GM23338 (cell line): ENCODE measurements around the gene S100A16. TPM values are rescaled to one million over a fixed set of nuclear protein-coding genes. Genes with fewer than 3 reads are reported as not detected.

ENCODE experiments used
- ATAC-seq: fragments of 200-7000 bp; cut with Tn5 transposase; 3 replicates; pipeline ENCODE4 v1.9.1; 2020
- DNase-seq: peaks from one replicate; pipeline ENCODE4 v3.0.0-alpha.2; 2015; ENCODE audit warnings: low spot score
- H2AFZ ChIP-seq: fragments of 200-600 bp; sonication (generic); 2 replicates; pipeline ENCODE4 v1.8.0; 2016; ENCODE audit warnings: antibody characterized with exemption, mild to moderate bottlenecking, moderate library complexity
- H3F3A ChIP-seq: fragments of 200-600 bp; sonication (generic); replicated peaks from 2 replicates; pipeline ENCODE4 v1.8.0; 2017; ENCODE audit warnings: antibody characterized with exemption, mixed run types, low read depth
- H3K27ac ChIP-seq: fragments of 200-600 bp; sonication (generic); 2 replicates; pipeline ENCODE4 v1.6.1; 2016; ENCODE audit warnings: low read depth
- H3K27me3 ChIP-seq: fragments of 200-600 bp; sonication (generic); 2 replicates; pipeline ENCODE4 v1.8.0; 2016; ENCODE audit warnings: mild to moderate bottlenecking, mixed run types, moderate library complexity; ENCODE audit not compliant: insufficient read depth
- H3K36me3 ChIP-seq: fragments of 200-600 bp; sonication (generic); 2 replicates; pipeline ENCODE4 v1.8.0; 2016; ENCODE audit warnings: mild to moderate bottlenecking; ENCODE audit not compliant: insufficient read depth
- H3K4me1 ChIP-seq: fragments of 200-600 bp; sonication (generic); 2 replicates; pipeline ENCODE4 v1.8.0; 2016; ENCODE audit warnings: mild to moderate bottlenecking, moderate library complexity; ENCODE audit not compliant: insufficient read depth
- H3K4me2 ChIP-seq: fragments of 200-600 bp; sonication (generic); 2 replicates; pipeline ENCODE4 v1.7.1; 2017; ENCODE audit warnings: mixed run types
- H3K4me3 ChIP-seq: fragments of 200-600 bp; sonication (generic); 2 replicates; pipeline ENCODE4 v1.6.1; 2016; ENCODE audit warnings: mixed run types
- H3K79me2 ChIP-seq: fragments of 200-600 bp; sonication (generic); replicated peaks from 2 replicates; pipeline ENCODE4 v1.8.0; 2017; ENCODE audit warnings: mild to moderate bottlenecking; ENCODE audit not compliant: insufficient read depth
- H3K9me2 ChIP-seq: fragments of 200-600 bp; sonication (generic); 2 replicates; pipeline ENCODE4 v1.8.0; 2017; ENCODE audit not compliant: insufficient read depth
- H4K20me1 ChIP-seq: fragments of 200-600 bp; sonication (generic); replicated peaks from 2 replicates; pipeline ENCODE4 v1.8.0; 2017; ENCODE audit warnings: mild to moderate bottlenecking; ENCODE audit not compliant: insufficient read depth
- H3K27ac Mint-ChIP-seq: 2 replicates; pipeline ENCODE4 v1.8.0; 2020; ENCODE audit warnings: inconsistent platforms, mild to moderate bottlenecking, moderate library complexity, mixed read lengths
- H3K27me3 Mint-ChIP-seq: 3 replicates; pipeline ENCODE4 v1.8.0; 2022; ENCODE audit warnings: low read depth, mild to moderate bottlenecking, moderate library complexity, mixed read lengths, inconsistent platforms; ENCODE audit not compliant: insufficient read depth, poor library complexity
- H3K36me3 Mint-ChIP-seq: 3 replicates; pipeline ENCODE4 v1.8.0; 2021; ENCODE audit warnings: low read depth, mild to moderate bottlenecking, inconsistent platforms, moderate library complexity, mixed read lengths
- H3K4me1 Mint-ChIP-seq: 3 replicates; pipeline ENCODE4 v1.8.0; 2020; ENCODE audit warnings: mild to moderate bottlenecking, inconsistent platforms, mixed read lengths
- H3K4me3 Mint-ChIP-seq: 3 replicates; pipeline ENCODE4 v1.8.0; 2021; ENCODE audit warnings: moderate library complexity, mild to moderate bottlenecking, inconsistent platforms, mixed read lengths
- H3K9me3 Mint-ChIP-seq: 3 replicates; pipeline ENCODE4 v1.8.0; 2020; ENCODE audit warnings: moderate library complexity, mild to moderate bottlenecking, inconsistent platforms, mixed read lengths
- CREB1 ChIP-seq: fragments of 250-450 bp; sonication (Bioruptor Pico); IDR thresholded peaks from 2 replicates; pipeline ENCODE4 v1.5.0; 2020; ENCODE audit warnings: low read depth, mild to moderate bottlenecking, moderate library complexity
- EZH2phosphoT487 ChIP-seq: fragments of 200-600 bp; sonication (generic); IDR thresholded peaks from one replicate; pipeline ENCODE4 v1.8.1; 2018; ENCODE audit warnings: antibody characterized with exemption; ENCODE audit not compliant: unreplicated experiment
- JUNB ChIP-seq: IDR thresholded peaks from one replicate; pipeline ENCODE4 v1.6.1; 2016; ENCODE audit warnings: antibody characterized with exemption; ENCODE audit not compliant: unreplicated experiment
- ZNF114 ChIP-seq: fragments of 250-450 bp; sonication (Bioruptor Pico); IDR thresholded peaks from 2 replicates; pipeline ENCODE4 v1.5.0; 2020; ENCODE audit warnings: mild to moderate bottlenecking, moderate library complexity
- polyA plus RNA-seq: library from polyadenylated mRNA; unstranded; fragments of >200 nt; fragmentation: Nextera tagmentation; extraction: Ambion mirVana; gene quantifications from 2 replicates; pipeline ENCODE4 v1.2.1, GENCODE V29; 2016
- total RNA-seq: library from RNA; depleted of rRNA; stranded (reverse); fragments of >200 nt; shearing (Covaris generic); gene quantifications from 2 replicates; pipeline ENCODE4 v1.2.3, GENCODE V29; 2014
- TF ChIP-seq, protein P1 (sequence below): IDR thresholded peaks from one replicate; pipeline ENCODE4 v1.6.1; 2018; ENCODE audit warnings: antibody characterized with exemption; ENCODE audit not compliant: unreplicated experiment
- TF ChIP-seq, protein P2 (sequence below): fragments of 250-450 bp; sonication (Bioruptor Pico); IDR thresholded peaks from 2 replicates; pipeline ENCODE4 v1.5.0; 2020; ENCODE audit warnings: mild to moderate bottlenecking, moderate library complexity

Gene S100A16
- total and polyA plus RNA-seq, 2 experiments from 2014 or later = 13.0 to 20.4 TPM

GRCh38 chr1:153623101-153623500 is 10.2 kb upstream of the S100A16 start:
- peak; percentile 15 for ATAC-seq
- Histone ChIP-seq H3K36me3 (no peaks in the 10 kb centered on the region), H3K4me1 (peaks cover 17% of the 10 kb centered on the region)

More at GRCh38 chr1:153623101-153623500, 10.2 kb upstream of the S100A16 start:
- 0 out of 2 replicates have a peak, but pooled peaks cover 3% of the 10 kb centered on the region for H3K9me2 ChIP-seq
- peaks cover 38% of the 10 kb centered on the region for H3K4me1 Mint-ChIP-seq
- peaks cover 12% of the 10 kb centered on the region for H3K27me3 Mint-ChIP-seq
- peaks cover 36% of the 10 kb centered on the region for H3K36me3 Mint-ChIP-seq
- H3K27ac ChIP-seq = peak overlapping the region; percentile 47
- no peak overlapping the region for H3K4me3 ChIP-seq
- 0 out of 2 replicates have a peak, but pooled peaks cover 2% of the 10 kb centered on the region for H3F3A ChIP-seq
- no peak overlapping the region for H2AFZ ChIP-seq
- 0 out of 2 replicates have a peak, but pooled peaks have one; percentile 17 for TF ChIP-seq CREB1
- no peak for TF ChIP-seq ZNF114
- no peak for TF ChIP-seq EZH2phosphoT487
- TF ChIP-seq JUNB = no peak
- TF ChIP-seq, protein P1, sequence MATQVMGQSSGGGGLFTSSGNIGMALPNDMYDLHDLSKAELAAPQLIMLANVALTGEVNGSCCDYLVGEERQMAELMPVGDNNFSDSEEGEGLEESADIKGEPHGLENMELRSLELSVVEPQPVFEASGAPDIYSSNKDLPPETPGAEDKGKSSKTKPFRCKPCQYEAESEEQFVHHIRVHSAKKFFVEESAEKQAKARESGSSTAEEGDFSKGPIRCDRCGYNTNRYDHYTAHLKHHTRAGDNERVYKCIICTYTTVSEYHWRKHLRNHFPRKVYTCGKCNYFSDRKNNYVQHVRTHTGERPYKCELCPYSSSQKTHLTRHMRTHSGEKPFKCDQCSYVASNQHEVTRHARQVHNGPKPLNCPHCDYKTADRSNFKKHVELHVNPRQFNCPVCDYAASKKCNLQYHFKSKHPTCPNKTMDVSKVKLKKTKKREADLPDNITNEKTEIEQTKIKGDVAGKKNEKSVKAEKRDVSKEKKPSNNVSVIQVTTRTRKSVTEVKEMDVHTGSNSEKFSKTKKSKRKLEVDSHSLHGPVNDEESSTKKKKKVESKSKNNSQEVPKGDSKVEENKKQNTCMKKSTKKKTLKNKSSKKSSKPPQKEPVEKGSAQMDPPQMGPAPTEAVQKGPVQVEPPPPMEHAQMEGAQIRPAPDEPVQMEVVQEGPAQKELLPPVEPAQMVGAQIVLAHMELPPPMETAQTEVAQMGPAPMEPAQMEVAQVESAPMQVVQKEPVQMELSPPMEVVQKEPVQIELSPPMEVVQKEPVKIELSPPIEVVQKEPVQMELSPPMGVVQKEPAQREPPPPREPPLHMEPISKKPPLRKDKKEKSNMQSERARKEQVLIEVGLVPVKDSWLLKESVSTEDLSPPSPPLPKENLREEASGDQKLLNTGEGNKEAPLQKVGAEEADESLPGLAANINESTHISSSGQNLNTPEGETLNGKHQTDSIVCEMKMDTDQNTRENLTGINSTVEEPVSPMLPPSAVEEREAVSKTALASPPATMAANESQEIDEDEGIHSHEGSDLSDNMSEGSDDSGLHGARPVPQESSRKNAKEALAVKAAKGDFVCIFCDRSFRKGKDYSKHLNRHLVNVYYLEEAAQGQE = no peak
- TF ChIP-seq, protein P2, sequence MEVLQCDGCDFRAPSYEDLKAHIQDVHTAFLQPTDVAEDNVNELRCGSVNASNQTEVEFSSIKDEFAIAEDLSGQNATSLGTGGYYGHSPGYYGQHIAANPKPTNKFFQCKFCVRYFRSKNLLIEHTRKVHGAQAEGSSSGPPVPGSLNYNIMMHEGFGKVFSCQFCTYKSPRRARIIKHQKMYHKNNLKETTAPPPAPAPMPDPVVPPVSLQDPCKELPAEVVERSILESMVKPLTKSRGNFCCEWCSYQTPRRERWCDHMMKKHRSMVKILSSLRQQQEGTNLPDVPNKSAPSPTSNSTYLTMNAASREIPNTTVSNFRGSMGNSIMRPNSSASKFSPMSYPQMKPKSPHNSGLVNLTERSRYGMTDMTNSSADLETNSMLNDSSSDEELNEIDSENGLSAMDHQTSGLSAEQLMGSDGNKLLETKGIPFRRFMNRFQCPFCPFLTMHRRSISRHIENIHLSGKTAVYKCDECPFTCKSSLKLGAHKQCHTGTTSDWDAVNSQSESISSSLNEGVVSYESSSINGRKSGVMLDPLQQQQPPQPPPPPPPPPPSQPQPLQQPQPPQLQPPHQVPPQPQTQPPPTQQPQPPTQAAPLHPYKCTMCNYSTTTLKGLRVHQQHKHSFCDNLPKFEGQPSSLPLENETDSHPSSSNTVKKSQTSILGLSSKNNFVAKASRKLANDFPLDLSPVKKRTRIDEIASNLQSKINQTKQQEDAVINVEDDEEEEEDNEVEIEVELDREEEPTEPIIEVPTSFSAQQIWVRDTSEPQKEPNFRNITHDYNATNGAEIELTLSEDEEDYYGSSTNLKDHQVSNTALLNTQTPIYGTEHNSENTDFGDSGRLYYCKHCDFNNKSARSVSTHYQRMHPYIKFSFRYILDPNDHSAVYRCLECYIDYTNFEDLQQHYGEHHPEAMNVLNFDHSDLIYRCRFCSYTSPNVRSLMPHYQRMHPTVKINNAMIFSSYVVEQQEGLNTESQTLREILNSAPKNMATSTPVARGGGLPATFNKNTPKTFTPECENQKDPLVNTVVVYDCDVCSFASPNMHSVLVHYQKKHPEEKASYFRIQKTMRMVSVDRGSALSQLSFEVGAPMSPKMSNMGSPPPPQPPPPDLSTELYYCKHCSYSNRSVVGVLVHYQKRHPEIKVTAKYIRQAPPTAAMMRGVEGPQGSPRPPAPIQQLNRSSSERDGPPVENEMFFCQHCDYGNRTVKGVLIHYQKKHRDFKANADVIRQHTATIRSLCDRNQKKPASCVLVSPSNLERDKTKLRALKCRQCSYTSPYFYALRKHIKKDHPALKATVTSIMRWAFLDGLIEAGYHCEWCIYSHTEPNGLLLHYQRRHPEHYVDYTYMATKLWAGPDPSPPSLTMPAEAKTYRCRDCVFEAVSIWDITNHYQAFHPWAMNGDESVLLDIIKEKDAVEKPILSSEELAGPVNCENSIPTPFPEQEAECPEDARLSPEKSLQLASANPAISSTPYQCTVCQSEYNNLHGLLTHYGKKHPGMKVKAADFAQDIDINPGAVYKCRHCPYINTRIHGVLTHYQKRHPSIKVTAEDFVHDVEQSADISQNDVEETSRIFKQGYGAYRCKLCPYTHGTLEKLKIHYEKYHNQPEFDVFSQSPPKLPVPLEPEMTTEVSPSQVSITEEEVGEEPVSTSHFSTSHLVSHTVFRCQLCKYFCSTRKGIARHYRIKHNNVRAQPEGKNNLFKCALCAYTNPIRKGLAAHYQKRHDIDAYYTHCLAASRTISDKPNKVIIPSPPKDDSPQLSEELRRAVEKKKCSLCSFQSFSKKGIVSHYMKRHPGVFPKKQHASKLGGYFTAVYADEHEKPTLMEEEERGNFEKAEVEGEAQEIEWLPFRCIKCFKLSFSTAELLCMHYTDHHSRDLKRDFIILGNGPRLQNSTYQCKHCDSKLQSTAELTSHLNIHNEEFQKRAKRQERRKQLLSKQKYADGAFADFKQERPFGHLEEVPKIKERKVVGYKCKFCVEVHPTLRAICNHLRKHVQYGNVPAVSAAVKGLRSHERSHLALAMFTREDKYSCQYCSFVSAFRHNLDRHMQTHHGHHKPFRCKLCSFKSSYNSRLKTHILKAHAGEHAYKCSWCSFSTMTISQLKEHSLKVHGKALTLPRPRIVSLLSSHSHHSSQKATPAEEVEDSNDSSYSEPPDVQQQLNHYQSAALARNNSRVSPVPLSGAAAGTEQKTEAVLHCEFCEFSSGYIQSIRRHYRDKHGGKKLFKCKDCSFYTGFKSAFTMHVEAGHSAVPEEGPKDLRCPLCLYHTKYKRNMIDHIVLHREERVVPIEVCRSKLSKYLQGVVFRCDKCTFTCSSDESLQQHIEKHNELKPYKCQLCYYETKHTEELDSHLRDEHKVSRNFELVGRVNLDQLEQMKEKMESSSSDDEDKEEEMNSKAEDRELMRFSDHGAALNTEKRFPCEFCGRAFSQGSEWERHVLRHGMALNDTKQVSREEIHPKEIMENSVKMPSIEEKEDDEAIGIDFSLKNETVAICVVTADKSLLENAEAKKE = no peak
- H3K9me3 Mint-ChIP-seq = no peaks in the 10 kb centered on the region
- peak overlapping the region; percentile 38; the same call in 1 of the 3 replicates for H3K4me3 Mint-ChIP-seq
- no peaks in the 10 kb centered on the region for H4K20me1 ChIP-seq
- H3K79me2 ChIP-seq = no peaks in the 10 kb centered on the region
- H3K4me2 ChIP-seq = peak overlapping the region; percentile 33
- H3K27me3 ChIP-seq = no peaks in the 10 kb centered on the region
- H3K27ac Mint-ChIP-seq = peak overlapping the region; percentile 82
- DNase-seq = peak; percentile 48
